Thymus (tissue), 11 donors: ENCODE results near the gene TTI1. TPM values are rescaled to one million over a fixed set of nuclear protein-coding genes. Genes with fewer than 3 reads are reported as not detected.

Experiments used
- DNase-seq, 9 donors: peaks; one replicate each; pipeline ENCODE4 v3.0.0-alpha.2; 2013; ENCODE audit warnings: low spot score in 9 of 9, low read depth in 6 of 9, missing footprints in 1 of 9
- H3K27ac ChIP-seq, 2 donors: one replicate each; pipeline ENCODE4 v1.5.1; 2013; ENCODE audit warnings: control low read depth in 1 of 2, low read depth in 1 of 2, low read length in 1 of 2, mild to moderate bottlenecking in 1 of 2, moderate library complexity in 1 of 2
- H3K27me3 ChIP-seq, 2 donors: one replicate each; pipeline ENCODE4 v1.5.1; 2013; ENCODE audit warnings: low read length in 1 of 2; ENCODE audit not compliant: control insufficient read depth in 2 of 2, insufficient read depth in 1 of 2
- H3K36me3 ChIP-seq, 2 donors: one replicate each; pipeline ENCODE4 v1.5.1; 2013; ENCODE audit warnings: low read length in 1 of 2, mild to moderate bottlenecking in 1 of 2, moderate library complexity in 1 of 2; ENCODE audit not compliant: control insufficient read depth in 2 of 2, insufficient read depth in 2 of 2
- H3K4me1 ChIP-seq, 2 donors: one replicate each; pipeline ENCODE4 v1.5.1; 2013; ENCODE audit warnings: low read length in 2 of 2; ENCODE audit not compliant: control insufficient read depth in 2 of 2, insufficient read depth in 2 of 2
- H3K4me3 ChIP-seq, 2 donors: one replicate each; pipeline ENCODE4 v1.5.1; 2013; ENCODE audit warnings: low read length in 2 of 2, control low read depth in 1 of 2, mild to moderate bottlenecking in 1 of 2
- H3K9me3 ChIP-seq, 2 donors: one replicate each; pipeline ENCODE4 v1.5.1; 2013; ENCODE audit warnings: low read length in 1 of 2, mild to moderate bottlenecking in 1 of 2; ENCODE audit not compliant: control insufficient read depth in 2 of 2, insufficient read depth in 1 of 2
- whole genome bisulfite sequencing: extraction: QIAGEN DNeasy Blood & Tissue Kit; methylation state at CpG from one replicate; pipeline ENCODE4 v1.1.7; 2013; 5-methylcytosine and 5-hydroxymethylcytosine counted together
- polyA plus RNA-seq: library from polyadenylated mRNA; stranded (reverse); fragments of 200-250 nt; gene quantifications from one replicate; pipeline ENCODE4 v1.2.3, GENCODE V29; 2013
- total RNA-seq: library from RNA; stranded (reverse); fragments of 120-200 nt; gene quantifications from one replicate; pipeline ENCODE4 v1.2.4, GENCODE V29; 2013
- donor health status: healthy.

Gene TTI1
- total and polyA plus RNA-seq, 2 donors: 11.2 to 15.4 TPM

DNA sequence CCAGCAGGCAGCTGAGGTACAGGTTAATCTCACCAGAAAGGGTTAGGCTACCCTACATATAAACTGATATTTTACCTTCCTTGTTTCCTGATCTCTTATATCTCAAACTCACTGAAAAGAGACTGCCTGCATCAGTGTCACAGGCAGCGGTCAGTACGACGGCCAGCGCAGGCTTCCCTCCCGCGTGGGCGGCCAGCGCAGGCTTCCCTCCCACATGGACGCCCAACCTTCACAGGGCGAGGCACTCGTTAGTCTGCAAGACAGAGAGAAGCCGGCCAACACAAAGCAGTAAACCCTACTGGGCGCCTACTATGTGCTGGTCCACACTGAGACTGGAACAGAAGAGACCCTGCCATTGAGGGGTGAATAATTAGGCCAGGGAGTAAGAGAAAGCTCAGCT, 33.0 kb downstream of the TTI1 start:
- Histone ChIP-seq H3K27me3 (no peaks in the 10 kb centered on the region), H3K27ac (no peak overlapping the region), H3K9me3 (no peaks in the 10 kb centered on the region), H3K4me3 (no peak overlapping the region), H3K36me3 (peaks cover 66 to 74% of the 10 kb centered on the region in 2 donors), H3K4me1 (no peaks in the 10 kb centered on the region)
- DNase-seq: no peak
- 98% methylated on average over 13 of the region's 13 CpGs for WGBS

DNA sequence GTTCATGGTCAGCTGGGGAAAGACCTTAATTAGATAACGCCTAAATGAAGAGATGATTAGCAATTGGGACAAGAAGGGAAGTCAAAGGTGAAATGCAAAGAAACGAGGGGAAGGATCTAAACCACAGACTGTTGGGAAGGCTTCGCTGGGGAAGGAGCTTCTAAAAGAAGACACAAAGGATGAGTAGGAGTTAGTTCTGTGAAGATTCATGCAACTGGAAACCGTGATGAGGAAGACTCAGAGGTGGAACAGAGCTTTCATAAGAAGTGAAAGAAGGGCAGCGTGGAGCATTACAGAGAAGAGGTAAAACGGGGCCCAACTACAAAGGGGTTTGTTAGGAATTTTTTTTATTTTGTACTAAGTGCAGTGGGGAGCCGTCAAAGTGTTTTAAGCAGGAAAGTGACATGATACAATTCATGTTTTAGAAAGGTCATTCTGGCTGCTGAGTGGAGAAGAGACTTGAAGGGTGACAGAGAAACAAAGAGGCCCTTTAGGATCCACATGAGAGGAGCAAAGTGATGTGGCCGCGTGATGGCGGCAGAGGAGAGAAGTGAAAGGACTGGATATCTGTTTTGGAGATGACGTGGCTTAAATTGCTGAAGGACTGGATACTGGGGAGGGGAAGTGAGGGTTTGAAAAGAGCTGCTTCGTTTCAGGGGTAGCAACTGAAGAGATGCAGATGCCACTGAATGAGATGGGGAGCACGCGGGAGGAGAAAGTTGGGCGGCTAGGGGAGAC, 33.6 kb downstream of the TTI1 start:
- peaks cover 68 to 76% of the 10 kb centered on the region in 2 donors for H3K36me3 ChIP-seq
- WGBS: 96% methylated on average over 15 of the region's 15 CpGs

GRCh38 chr20:37997516-37997915, 35.7 kb downstream of the TTI1 start:
- 99% methylated on average over 3 of the region's 3 CpGs for WGBS
- H3K4me3 ChIP-seq: no peak overlapping the region
- DNase-seq: no peak
- H3K9me3 ChIP-seq: no peaks in the 10 kb centered on the region
- H3K36me3 ChIP-seq: peaks cover 64 to 78% of the 10 kb centered on the region in 2 donors
- peaks cover 0 to 3% of the 10 kb centered on the region in 2 donors for H3K4me1 ChIP-seq
- H3K27ac ChIP-seq: no peak overlapping the region
- no peaks in the 10 kb centered on the region for H3K27me3 ChIP-seq

More for the DNA sequence above, 33.6 kb downstream of the TTI1 start:
- H3K27me3 ChIP-seq: no peaks in the 10 kb centered on the region
- no peaks in the 10 kb centered on the region for H3K9me3 ChIP-seq
- no peak overlapping the region for H3K4me3 ChIP-seq
- H3K27ac ChIP-seq: no peak overlapping the region
- no peak for DNase-seq
- no peaks in the 10 kb centered on the region for H3K4me1 ChIP-seq

GRCh38 chr20:37995856-37996605, 37.2 kb downstream of the TTI1 start:
- no peak for DNase-seq
- Histone ChIP-seq H3K4me1 (peaks cover 0 to 3% of the 10 kb centered on the region in 2 donors), H3K4me3 (no peak overlapping the region), H3K9me3 (no peaks in the 10 kb centered on the region), H3K27ac (no peak overlapping the region), H3K36me3 (peaks cover 57 to 74% of the 10 kb centered on the region in 2 donors), H3K27me3 (no peaks in the 10 kb centered on the region)
- WGBS: 94% methylated on average over 9 of the region's 9 CpGs

GRCh38 chr20:37994512-37994911, 38.7 kb downstream of the TTI1 start:
- Histone ChIP-seq H3K4me1 (peaks cover 3 to 6% of the 10 kb centered on the region in 2 donors), H3K4me3 (no peak overlapping the region), H3K36me3 (peaks cover 45 to 66% of the 10 kb centered on the region in 2 donors), H3K27ac (no peak overlapping the region), H3K27me3 (no peaks in the 10 kb centered on the region), H3K9me3 (no peaks in the 10 kb centered on the region)
- no peak for DNase-seq
- 94% methylated on average over 4 of the region's 4 CpGs for WGBS

DNA sequence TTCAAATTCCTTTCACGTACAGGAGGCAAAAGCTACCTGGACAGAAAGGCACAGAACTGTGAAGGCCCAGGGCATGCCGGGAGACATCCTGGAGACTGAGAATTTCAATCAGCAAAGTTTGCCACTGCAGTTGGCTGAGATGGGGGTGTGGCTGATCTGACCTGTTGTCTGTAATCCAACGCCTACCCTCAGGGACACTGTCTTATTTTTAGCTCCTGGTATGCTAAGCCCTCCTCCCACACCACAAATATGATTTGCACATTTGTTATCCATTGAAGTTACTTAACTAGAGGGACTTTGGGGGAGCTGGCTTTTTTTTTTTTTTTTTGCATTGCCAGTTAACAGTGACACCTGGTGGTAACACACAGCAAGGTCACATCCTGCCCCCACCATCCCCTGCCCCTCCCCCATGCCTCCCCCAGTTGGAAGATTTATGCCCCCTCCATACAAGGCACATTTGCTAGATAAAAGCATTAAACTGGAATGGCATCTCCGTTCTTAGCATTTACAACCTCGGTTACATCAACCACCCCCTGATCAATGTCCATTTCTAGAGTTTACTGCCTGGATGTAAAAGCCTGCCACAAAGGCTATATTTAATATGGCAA, 40.4 kb downstream of the TTI1 start:
- Histone ChIP-seq H3K36me3 (peaks cover 44 to 59% of the 10 kb centered on the region in 2 donors), H3K27ac (no peak overlapping the region), H3K27me3 (no peaks in the 10 kb centered on the region), H3K4me1 (peaks cover 3 to 6% of the 10 kb centered on the region in 2 donors), H3K9me3 (no peaks in the 10 kb centered on the region), H3K4me3 (no peak overlapping the region)
- 86% methylated on average over 5 of the region's 5 CpGs for WGBS
- DNase-seq: peak in 5 of 9 donors; percentile 8 to 47 (median 18)

DNA sequence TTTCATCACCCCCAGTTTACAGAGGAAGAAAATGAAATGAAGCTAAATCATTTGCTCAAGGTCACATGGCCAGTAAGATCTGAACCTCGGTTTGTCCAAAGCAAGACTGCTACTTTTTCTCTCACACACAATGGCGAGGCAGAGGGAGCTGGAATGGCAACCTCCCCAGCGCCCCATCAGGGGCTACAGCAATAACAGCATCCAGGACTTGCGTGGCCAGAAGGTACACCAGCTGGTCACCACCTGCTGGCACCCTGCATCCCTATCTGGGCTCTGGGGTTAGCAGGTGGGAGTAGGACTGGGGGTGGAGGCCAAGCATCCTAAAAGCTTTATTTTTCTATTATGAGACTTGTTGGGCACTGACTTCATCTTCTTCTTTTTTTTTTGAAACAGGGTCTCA, 41.3 kb downstream of the TTI1 start:
- no peaks in the 10 kb centered on the region for H3K9me3 ChIP-seq
- no peaks in the 10 kb centered on the region for H3K27me3 ChIP-seq
- peaks cover 3 to 6% of the 10 kb centered on the region in 2 donors for H3K4me1 ChIP-seq
- DNase-seq: no peak
- H3K27ac ChIP-seq: no peak overlapping the region
- peaks cover 39 to 56% of the 10 kb centered on the region in 2 donors for H3K36me3 ChIP-seq
- H3K4me3 ChIP-seq: no peak overlapping the region
- 98% methylated on average over 4 of the region's 4 CpGs for WGBS

GRCh38 chr20:37991157-37991866, 41.9 kb downstream of the TTI1 start:
- H3K9me3 ChIP-seq: no peaks in the 10 kb centered on the region
- H3K36me3 ChIP-seq: peaks cover 34 to 55% of the 10 kb centered on the region in 2 donors
- no peaks in the 10 kb centered on the region for H3K27me3 ChIP-seq
- H3K4me1 ChIP-seq: peaks cover 3 to 6% of the 10 kb centered on the region in 2 donors
- no peak for DNase-seq
- no peak overlapping the region for H3K4me3 ChIP-seq
- 96% methylated on average over 4 of the region's 4 CpGs for WGBS
- H3K27ac ChIP-seq: no peak overlapping the region
